PC-9 (cell line): Measurements from ENCODE around the gene CTBP2. TPM values are rescaled to one million over a fixed set of nuclear protein-coding genes. Genes with fewer than 3 reads are reported as not detected.

Experiments
- BruUV-seq: library from RNA; stranded (reverse); fragments of 400-500 nt; replicated peaks from 2 replicates; lab custom pipeline; 2021; lab: Mats Ljungman, UMichigan
- CTCF ChIA-PET: fragments of 300-600 bp; sonication (Branson Sonifier 250); formaldehyde crosslinking; loops from one replicate; lab custom pipeline; 2022; ENCODE audit warnings: antibody characterized with exemption; lab: Charles Lee
- POLR2A ChIA-PET: fragments of 300-600 bp; sonication (Branson Sonifier 250); formaldehyde crosslinking; loops from one replicate; lab custom pipeline; 2022; ENCODE audit warnings: antibody characterized with exemption; ENCODE audit not compliant: unreplicated experiment; lab: Charles Lee
- DNase-seq, 2 experiments: peaks; one replicate each; pipeline versions ENCODE4 v3.0.0 to v3.0.0-alpha.2; 2015 to 2022; ENCODE audit warnings: mixed read lengths in 1 of 2
- H2AFZ ChIP-seq: fragments of 200-600 bp; sonication (generic); 2 replicates; pipeline ENCODE4 v1.8.1; 2017; ENCODE audit warnings: antibody characterized with exemption
- H3F3A ChIP-seq: fragments of 200-600 bp; sonication (generic); 2 replicates; pipeline ENCODE4 v1.8.1; 2017; ENCODE audit warnings: antibody characterized with exemption, mild to moderate bottlenecking, low read depth; ENCODE audit not compliant: insufficient read depth
- H3K27ac ChIP-seq: fragments of 200-600 bp; sonication (generic); 2 replicates; pipeline ENCODE4 v1.6.1; 2016; ENCODE audit warnings: mixed run types
- H3K27me3 ChIP-seq: fragments of 200-600 bp; sonication (generic); 2 replicates; pipeline ENCODE4 v1.6.1; 2016; ENCODE audit warnings: low read depth, mixed run types; ENCODE audit not compliant: insufficient read depth
- H3K36me3 ChIP-seq: fragments of 200-600 bp; sonication (generic); 2 replicates; pipeline ENCODE4 v1.6.1; 2016; ENCODE audit warnings: low read depth, mixed run types
- H3K4me1 ChIP-seq: fragments of 200-600 bp; sonication (generic); replicated peaks from 2 replicates; pipeline ENCODE4 v1.6.1; 2016; ENCODE audit warnings: mixed run types; ENCODE audit not compliant: insufficient read depth
- H3K4me2 ChIP-seq: fragments of 200-600 bp; sonication (generic); 2 replicates; pipeline ENCODE4 v1.6.1; 2017; ENCODE audit warnings: mixed run types
- H3K4me3 ChIP-seq: fragments of 200-600 bp; sonication (generic); 2 replicates; pipeline ENCODE4 v1.6.1; 2016; ENCODE audit warnings: mixed run types
- H3K79me2 ChIP-seq: fragments of 200-600 bp; sonication (generic); 2 replicates; pipeline ENCODE4 v1.6.1; 2017; ENCODE audit warnings: low read depth, mixed run types
- H3K9me2 ChIP-seq: fragments of 200-600 bp; sonication (generic); 2 replicates; pipeline ENCODE4 v1.8.1; 2017; ENCODE audit warnings: mild to moderate bottlenecking; ENCODE audit not compliant: insufficient read depth
- H3K9me3 ChIP-seq: fragments of 200-600 bp; sonication (generic); 2 replicates; pipeline ENCODE4 v1.8.1; 2016; ENCODE audit warnings: low read depth; ENCODE audit not compliant: insufficient read depth
- H4K20me1 ChIP-seq: fragments of 200-600 bp; sonication (generic); 2 replicates; pipeline ENCODE4 v1.8.1; 2017; ENCODE audit not compliant: insufficient read depth
- CTCF ChIP-seq: fragments of 200-600 bp; sonication (generic); conservative IDR thresholded peaks from 2 replicates; pipeline ENCODE4 v1.6.1; 2017; ENCODE audit warnings: mixed run types, antibody characterized with exemption, mild to moderate bottlenecking, moderate library complexity
- EZH2 ChIP-seq: fragments of 200-600 bp; sonication (generic); IDR thresholded peaks from 2 replicates; pipeline ENCODE4 v1.8.0; 2017; ENCODE audit warnings: antibody characterized with exemption, low read depth
- intact Hi-C: fragments of 100-400 bp; cut with micrococcal nuclease; formaldehyde crosslinking; loops from one replicate; pipeline ENCODE4 v1.10.0; 2022; ENCODE audit not compliant: unreplicated experiment
- total RNA-seq: library from RNA; stranded (reverse); gene quantifications from 2 replicates; pipeline ENCODE4 v1.2.3, GENCODE V29; 2021

Gene CTBP2
- total RNA-seq, 1 experiment from 2014 or later: 60.5 TPM

GRCh38 chr10:125056161-125057132 is 103.9 kb downstream of the CTBP2 start:
- Histone ChIP-seq H3K4me1 (0 out of 2 replicates have a peak, but pooled peaks cover 2% of the 10 kb centered on the region), H3F3A (no peaks in the 10 kb centered on the region), H3K9me3 (no peaks in the 10 kb centered on the region), H3K9me2 (no peaks in the 10 kb centered on the region), H3K4me2 (no peak overlapping the region), H3K27me3 (no peaks in the 10 kb centered on the region), H3K4me3 (no peak overlapping the region), H4K20me1 (0 out of 2 replicates have a peak, but pooled peaks cover 4% of the 10 kb centered on the region), H3K27ac (no peak overlapping the region), H3K36me3 (no peaks in the 10 kb centered on the region), H3K79me2 (peaks cover 88% of the 10 kb centered on the region), H2AFZ (no peak overlapping the region)
- CTCF ChIA-PET: no interaction called here
- BruUV-seq: no TSS peak
- intact Hi-C loops: no loop called here
- DNase-seq: no peak
- POLR2A ChIA-PET: no interaction called here
- TF ChIP-seq CTCF (no peak), EZH2 (no peak)

- ChIA-PET CTCF (no interaction called here), POLR2A (no interaction called here)
- Histone ChIP-seq H3K79me2 (peaks cover 86% of the 10 kb centered on the region), H3K27me3 (no peaks in the 10 kb centered on the region), H3K27ac (no peak overlapping the region), H3K36me3 (no peaks in the 10 kb centered on the region), H3K9me3 (no peaks in the 10 kb centered on the region), H4K20me1 (no peaks in the 10 kb centered on the region), H3F3A (no peaks in the 10 kb centered on the region), H3K4me1 (no peaks in the 10 kb centered on the region), H2AFZ (no peak overlapping the region), H3K4me3 (no peak overlapping the region), H3K4me2 (no peak overlapping the region), H3K9me2 (no peaks in the 10 kb centered on the region)
- TF ChIP-seq CTCF (no peak), EZH2 (no peak)
- no peak for DNase-seq
- intact Hi-C loops: no loop called here
- no TSS peak for BruUV-seq
Observed at GRCh38 chr10:125055446-125055845, 104.9 kb downstream of the CTBP2 start.

- TF ChIP-seq EZH2 (no peak), CTCF (no peak)
- peaks cover 79% of the 10 kb centered on the region for H3K79me2 ChIP-seq
- no TSS peak for BruUV-seq
- H3K27ac ChIP-seq: no peak overlapping the region
- no peak overlapping the region for H3K4me2 ChIP-seq
- POLR2A ChIA-PET: no interaction called here
- H4K20me1 ChIP-seq: no peaks in the 10 kb centered on the region
- intact Hi-C loops: no loop called here
- H3F3A ChIP-seq: no peaks in the 10 kb centered on the region
- no peaks in the 10 kb centered on the region for H3K4me1 ChIP-seq
- H3K4me3 ChIP-seq: no peak overlapping the region
- CTCF ChIA-PET: no interaction called here
- no peak for DNase-seq
- H3K9me2 ChIP-seq: no peaks in the 10 kb centered on the region
- no peaks in the 10 kb centered on the region for H3K36me3 ChIP-seq
- no peaks in the 10 kb centered on the region for H3K9me3 ChIP-seq
- H3K27me3 ChIP-seq: no peaks in the 10 kb centered on the region
- H2AFZ ChIP-seq: no peak overlapping the region
Observed at GRCh38 chr10:125054669-125055268, 105.6 kb downstream of the CTBP2 start.
